Effector CD4-positive, alpha-beta T cell (primary cell): Measurements from ENCODE around the gene EGFLAM.

Experiments used
- DNase-seq: peaks from one replicate; pipeline ENCODE4 v3.0.0-alpha.2; 2020

Gene EGFLAM

DNA sequence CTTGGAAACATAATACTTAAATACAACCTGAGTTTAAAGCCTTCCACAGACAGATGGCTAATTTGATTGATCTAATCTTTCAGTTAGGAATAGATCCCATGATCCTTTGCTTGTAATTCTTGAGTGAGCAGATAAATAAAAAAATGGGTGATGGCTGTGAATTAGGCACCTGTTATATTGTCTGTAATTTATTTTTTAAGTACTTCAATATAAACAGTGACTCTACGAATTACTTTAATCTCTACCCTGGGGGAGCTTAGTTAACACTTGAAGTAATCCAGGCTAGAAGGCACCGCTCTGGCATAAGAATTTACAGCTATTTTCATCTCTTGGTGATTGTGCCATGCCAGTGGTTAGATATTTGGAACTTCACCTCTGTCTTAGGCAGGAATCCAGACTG lies 9.0 kb downstream of the EGFLAM start:
- DNase-seq, result no peak

DNA sequence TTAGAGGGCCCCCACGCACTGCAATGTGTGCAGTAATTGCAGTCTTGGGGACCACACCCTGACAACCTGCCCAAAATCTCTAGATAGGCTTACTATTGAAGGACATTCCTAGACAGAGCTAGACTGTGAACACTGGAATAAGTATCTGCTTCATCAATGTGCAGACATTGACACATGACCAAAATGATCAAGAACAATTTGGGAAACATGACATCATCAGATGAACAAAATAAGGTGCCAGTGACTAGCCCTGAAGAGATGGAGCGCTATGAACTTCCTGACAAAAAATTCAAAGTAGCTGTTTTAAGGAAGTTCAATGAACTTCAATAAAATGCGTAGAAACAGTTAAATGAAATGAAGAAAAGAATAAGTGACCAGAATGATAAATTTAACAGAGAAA lies 15.3 kb downstream of the EGFLAM start:
- no peak for DNase-seq

DNA sequence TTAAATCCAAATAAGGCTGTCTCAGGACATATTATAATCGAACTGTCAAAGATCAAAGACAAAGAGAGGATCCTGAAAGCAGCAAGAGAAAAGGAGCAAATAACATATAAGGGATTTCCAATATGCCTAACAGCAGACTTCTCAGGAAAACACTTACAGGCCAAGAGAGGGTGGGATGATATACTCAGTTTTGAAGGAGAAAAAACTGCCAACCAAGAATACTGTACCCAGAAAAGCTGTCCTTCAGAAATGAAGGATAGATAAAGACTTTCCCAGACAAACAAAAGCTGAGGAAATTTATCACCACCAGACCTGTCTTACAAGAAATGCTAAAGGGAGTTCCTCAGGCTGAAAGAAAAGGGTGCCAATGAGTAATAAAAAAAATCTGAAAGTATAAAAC lies 16.0 kb downstream of the EGFLAM start:
- DNase-seq, result no peak

DNA sequence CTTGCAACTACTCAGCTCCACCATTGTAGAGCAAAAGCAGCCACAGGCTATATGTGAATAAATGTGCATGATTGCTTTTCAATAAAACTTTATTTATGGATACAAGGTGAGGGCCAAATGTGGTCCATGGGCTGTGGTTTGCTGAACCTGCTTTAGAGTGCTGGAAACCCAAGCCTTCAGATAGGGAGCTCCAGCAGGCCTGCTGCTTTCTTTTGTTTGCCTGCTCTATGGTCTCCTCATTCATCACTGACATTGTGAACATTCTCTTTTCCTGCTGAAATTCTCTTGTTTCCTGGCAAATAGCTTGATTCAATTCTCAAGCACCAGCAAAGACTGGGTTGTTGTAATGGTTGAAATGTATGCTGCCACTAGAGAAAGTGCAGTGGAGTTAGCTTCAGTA lies 26.0 kb downstream of the EGFLAM start:
- DNase-seq, result no peak

- no peak for DNase-seq
These were observed 26.9 kb downstream of the EGFLAM start for GRCh38 chr5:38285226-38285625.

DNA sequence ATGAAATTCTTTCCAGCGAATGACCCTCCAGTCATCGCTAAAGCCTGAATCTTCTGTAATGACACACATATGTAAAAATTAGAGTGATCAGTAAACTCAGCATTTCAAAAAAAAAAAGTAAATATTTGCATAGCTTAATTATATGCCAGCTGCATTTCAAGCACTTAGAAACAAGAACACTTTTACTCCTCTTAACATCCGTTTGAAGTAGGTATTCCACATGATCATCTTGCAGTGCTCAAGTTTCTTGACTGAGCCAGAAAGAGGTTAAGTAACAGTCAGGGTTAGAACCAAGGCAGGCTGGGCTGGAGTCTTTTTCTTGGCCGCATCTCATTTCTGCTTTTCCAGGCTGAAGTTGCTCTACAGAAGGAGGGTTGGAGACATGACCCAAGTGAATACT lies 27.6 kb downstream of the EGFLAM start:
- DNase-seq, result no peak

GRCh38 chr5:38287124-38287523 lies 28.8 kb downstream of the EGFLAM start:
- no peak for DNase-seq

- no peak for DNase-seq
These were observed 31.1 kb downstream of the EGFLAM start for GRCh38 chr5:38289457-38289856.

- no peak for DNase-seq
These were observed 31.8 kb downstream of the EGFLAM start for GRCh38 chr5:38290028-38290653.

DNA sequence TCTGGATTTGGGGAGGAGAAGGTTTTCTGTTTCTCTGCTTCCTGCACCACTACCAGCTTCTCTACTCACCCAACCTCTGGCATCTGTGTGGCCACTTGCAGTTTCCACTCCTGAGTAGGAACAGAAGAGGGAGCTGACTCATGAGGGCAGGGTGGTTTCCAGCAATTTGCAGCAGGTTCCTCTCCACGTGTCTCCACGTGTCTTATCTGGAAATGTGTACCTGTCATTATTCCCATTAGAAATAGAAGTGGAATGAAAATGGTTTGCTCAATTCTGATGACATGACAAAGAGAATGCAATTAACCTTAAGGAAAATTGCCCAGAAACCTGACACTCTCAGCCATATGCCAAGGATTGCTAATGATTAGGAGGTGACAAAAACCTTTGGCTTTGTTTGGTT lies 33.0 kb downstream of the EGFLAM start:
- no peak for DNase-seq

GRCh38 chr5:38292228-38292627 lies 33.9 kb downstream of the EGFLAM start:
- no peak for DNase-seq

DNA sequence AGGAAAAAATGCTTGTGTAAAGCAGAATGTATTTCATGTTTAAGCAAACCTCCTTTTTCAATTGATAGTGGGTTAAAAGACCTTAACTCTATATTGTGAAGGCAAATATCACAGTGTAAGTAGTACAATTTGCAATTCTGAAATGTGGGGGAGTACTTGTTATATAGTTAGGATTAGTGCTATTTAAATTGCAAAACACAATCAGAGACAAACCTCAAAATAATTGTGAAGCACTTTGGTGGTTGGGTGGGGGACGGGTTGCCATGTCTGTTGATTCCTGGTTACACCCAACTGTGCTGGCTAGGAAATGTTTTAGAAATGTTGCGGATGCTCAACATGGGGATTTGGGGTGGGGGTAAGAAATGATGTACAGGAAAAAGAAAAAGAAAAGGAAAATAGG lies 37.4 kb downstream of the EGFLAM start:
- DNase-seq, result no peak

- no peak for DNase-seq
These were observed 39.7 kb downstream of the EGFLAM start for GRCh38 chr5:38297830-38298608.

DNA sequence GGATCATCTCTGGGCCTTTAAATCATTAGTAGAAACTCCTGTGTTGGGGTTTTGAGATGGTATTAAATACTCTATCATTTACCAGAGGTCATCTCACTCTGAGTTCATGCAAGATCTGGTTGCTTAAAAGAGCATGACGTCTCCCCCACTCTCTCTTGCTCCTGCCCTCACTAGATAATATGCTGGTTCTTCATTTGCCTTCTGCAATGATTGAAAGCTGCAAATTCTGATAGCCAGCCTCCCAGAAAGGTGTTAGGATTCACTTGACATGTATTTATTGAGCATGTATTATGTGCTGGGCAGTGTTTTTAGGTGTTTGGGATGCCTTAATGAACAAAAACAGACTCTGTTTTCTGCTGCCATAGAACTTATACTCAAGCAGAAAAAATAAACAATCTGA lies 41.2 kb downstream of the EGFLAM start:
- DNase-seq, result no peak

DNA sequence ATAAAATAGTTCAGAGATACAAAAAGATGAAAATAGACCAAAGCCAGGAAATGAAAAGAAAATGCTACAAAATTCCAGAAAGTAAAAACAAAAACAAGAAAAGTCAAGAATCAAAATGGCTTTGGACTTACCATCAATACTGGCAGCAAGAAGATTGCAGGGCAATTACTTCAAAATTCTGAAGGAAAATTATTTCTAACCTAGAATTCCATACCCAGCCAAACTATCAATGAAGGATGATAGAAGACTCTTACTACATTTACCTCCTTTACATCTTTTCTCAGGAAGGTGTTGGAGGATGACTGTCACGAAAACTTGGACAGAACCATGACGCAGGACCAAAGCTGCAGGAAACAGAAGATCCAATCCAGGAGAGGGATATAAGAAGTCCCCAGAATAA lies 46.8 kb downstream of the EGFLAM start:
- DNase-seq, result no peak

DNA sequence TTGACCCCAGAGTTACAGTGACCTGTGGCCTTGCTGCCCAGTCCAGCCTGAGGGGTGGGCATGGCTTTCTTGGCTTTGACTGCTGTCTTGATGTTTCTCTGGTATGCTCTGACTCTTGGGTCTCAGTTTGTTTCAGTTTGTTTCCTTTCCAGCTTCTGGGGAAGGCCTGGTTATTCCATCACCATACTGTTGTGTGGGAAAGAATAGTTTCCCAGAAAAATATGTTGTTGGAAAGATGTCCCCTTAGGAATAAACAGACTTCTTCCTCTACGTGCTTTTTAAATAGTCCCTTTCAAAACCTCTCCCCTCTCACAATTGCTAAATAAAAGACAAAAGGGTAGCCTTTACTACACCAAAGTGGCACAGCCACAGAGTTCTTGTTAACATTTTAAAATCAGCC lies 49.5 kb downstream of the EGFLAM start:
- no peak for DNase-seq

DNA sequence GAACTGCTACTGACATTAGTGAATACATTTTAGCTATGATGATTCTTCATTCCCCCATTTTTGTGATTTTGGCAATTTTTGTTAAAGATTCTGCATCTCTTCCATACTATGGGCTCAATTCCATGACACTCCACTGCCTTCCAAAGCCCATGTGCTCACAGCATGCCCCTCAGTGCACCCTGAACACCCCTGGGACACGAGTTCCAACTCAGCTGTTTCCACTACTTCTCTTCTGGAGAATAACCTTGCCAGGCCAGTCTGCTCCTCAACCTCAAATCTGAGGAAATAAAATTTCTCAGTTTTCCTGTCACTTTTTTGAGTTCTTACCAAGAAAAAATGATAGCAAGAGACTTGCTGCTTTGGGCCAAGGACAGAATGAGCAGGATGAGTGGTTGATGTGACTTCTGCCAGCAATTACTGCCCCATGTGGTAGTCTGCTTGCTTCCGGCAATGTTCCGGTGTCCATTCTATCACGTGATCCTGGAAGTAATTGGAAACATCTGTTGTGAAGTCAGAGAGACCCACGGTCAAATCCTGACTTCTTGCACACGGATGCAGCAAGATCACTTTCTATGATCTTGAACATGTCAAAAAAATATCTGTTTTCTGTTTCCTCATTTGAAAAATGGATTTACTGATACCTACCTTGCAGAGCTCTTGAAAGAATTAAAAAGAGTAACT lies 58.3 kb downstream of the EGFLAM start:
- no peak for DNase-seq

GRCh38 chr5:38317868-38318267 lies 59.5 kb downstream of the EGFLAM start:
- DNase-seq, result no peak

DNA sequence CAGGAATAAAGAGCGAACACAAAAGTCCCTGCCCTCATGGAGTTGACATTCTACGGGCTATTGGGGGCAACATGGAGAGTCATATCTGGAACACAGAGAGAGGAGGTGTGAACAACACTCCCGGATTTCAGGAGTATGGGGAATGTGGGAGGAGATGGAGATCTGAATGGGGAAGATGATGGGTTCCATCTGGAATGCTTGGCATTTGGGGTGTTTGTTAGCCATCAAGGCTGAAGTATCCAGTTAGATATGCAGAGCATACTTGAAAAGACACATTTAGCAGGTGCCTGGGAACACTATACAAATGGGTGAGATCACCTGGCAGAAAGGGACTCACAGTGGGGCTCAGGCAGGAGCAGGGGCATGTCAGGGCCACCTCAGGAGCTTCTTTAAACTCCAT lies 61.1 kb downstream of the EGFLAM start:
- DNase-seq, result no peak

- no peak for DNase-seq
These were observed 63.6 kb downstream of the EGFLAM start for GRCh38 chr5:38321978-38322377.

GRCh38 chr5:38323645-38324295 lies 65.4 kb downstream of the EGFLAM start:
- no peak for DNase-seq

- no peak for DNase-seq
These were observed 70.9 kb downstream of the EGFLAM start for GRCh38 chr5:38329132-38329715.

GRCh38 chr5:38330207-38330606 lies 71.8 kb downstream of the EGFLAM start:
- no peak for DNase-seq
